Prostate gland (tissue), 2 donors: Measurements from ENCODE around the gene XPO6.

Experiments used
- POLR2A ChIP-seq: fragments of 450-650 bp; IDR thresholded peaks from one replicate; pipeline ENCODE4 v1.6.1; 2016; ENCODE audit warnings: antibody characterized with exemption, mild to moderate bottlenecking
- TF ChIP-seq, protein P1 (sequence below), 4 experiments: fragments of 200-600 bp in 2 of 4; fragments of 450-650 bp in 2 of 4; sonication (generic) in 2 of 4; IDR thresholded peaks; 1 replicate in 3 of 4; 2 replicates in 1 of 4; pipeline ENCODE4 v1.5.1; 2016 to 2019; ENCODE audit warnings: antibody characterized with exemption in 4 of 4, mild to moderate bottlenecking in 2 of 4, moderate library complexity in 2 of 4

DNA sequence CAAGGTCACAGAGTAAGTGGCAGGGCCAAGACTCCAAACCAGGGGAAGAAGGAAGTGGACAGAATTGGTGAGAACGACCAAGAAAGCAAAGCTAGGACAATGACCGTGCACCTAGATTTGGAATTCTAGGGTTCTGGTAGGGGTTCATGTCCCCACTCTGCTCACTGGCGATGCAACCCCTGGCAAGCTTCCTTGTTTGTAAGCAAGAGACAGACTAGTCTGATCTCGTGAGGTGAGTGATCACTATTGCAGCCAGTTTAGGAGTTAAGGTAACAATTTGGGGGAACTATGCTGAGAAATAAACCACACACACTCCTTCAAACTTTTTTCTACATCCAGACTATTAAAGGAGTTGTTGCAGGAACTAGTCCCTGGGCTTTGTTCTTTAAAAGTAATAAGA is 48.1 kb downstream of the XPO6 start:
- no peak for TF ChIP-seq POLR2A
- TF ChIP-seq, protein P1, sequence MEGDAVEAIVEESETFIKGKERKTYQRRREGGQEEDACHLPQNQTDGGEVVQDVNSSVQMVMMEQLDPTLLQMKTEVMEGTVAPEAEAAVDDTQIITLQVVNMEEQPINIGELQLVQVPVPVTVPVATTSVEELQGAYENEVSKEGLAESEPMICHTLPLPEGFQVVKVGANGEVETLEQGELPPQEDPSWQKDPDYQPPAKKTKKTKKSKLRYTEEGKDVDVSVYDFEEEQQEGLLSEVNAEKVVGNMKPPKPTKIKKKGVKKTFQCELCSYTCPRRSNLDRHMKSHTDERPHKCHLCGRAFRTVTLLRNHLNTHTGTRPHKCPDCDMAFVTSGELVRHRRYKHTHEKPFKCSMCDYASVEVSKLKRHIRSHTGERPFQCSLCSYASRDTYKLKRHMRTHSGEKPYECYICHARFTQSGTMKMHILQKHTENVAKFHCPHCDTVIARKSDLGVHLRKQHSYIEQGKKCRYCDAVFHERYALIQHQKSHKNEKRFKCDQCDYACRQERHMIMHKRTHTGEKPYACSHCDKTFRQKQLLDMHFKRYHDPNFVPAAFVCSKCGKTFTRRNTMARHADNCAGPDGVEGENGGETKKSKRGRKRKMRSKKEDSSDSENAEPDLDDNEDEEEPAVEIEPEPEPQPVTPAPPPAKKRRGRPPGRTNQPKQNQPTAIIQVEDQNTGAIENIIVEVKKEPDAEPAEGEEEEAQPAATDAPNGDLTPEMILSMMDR (IDR thresholded peaks at IDR 0.05): no peak
